AG04450 (cell line): ENCODE data around the gene SAP30L. TPM values are rescaled to one million over a fixed set of nuclear protein-coding genes. Genes with fewer than 3 reads are reported as not detected.

Source experiments
- CTCF ChIA-PET: fragments of 300-600, 350-600 bp; formaldehyde crosslinking; extraction: SDS; loops from one replicate; lab custom pipeline; 2022; ENCODE audit warnings: antibody characterized with exemption, inconsistent platforms; lab: Charles Lee
- POLR2A ChIA-PET: fragments of 350-600 bp; formaldehyde crosslinking; extraction: SDS; loops from one replicate; lab custom pipeline; 2021; ENCODE audit warnings: antibody characterized with exemption, inconsistent platforms; lab: Yijun Ruan, JAX
- DNase-seq: peaks from one replicate; pipeline ENCODE4 v3.0.0-alpha.2; 2011; ENCODE audit warnings: low read depth, low spot score
- H3K27ac ChIP-seq: one replicate; pipeline ENCODE4 v1.5.1; 2012; ENCODE audit warnings: low read depth, low read length, control low read depth
- H3K27me3 ChIP-seq: one replicate; pipeline ENCODE4 v1.6.0; 2012; ENCODE audit warnings: low read length; ENCODE audit not compliant: control insufficient read depth, insufficient read depth
- H3K4me3 ChIP-seq: 2 replicates; pipeline ENCODE4 v1.5.1; 2011; ENCODE audit warnings: mild to moderate bottlenecking, low read depth, low read length, control low read depth
- H3K9me3 ChIP-seq: 2 replicates; pipeline ENCODE4 v1.5.1; 2012; ENCODE audit warnings: low read length; ENCODE audit not compliant: control insufficient read depth, insufficient read depth
- polyA plus RNA-seq: library from polyadenylated mRNA; depleted of rRNA; stranded (reverse); fragments of >200 nt; gene quantifications from 2 replicates; pipeline ENCODE4 v1.2.3, GENCODE V29; 2011
- TF ChIP-seq, protein P1 (sequence below): IDR thresholded peaks from 2 replicates; pipeline ENCODE4 v1.5.1; 2011; ENCODE audit warnings: low read depth, low read length, control low read depth, inconsistent platforms

SAP30L gene
- polyA plus RNA-seq, 1 experiment = 51.9 TPM

DNA sequence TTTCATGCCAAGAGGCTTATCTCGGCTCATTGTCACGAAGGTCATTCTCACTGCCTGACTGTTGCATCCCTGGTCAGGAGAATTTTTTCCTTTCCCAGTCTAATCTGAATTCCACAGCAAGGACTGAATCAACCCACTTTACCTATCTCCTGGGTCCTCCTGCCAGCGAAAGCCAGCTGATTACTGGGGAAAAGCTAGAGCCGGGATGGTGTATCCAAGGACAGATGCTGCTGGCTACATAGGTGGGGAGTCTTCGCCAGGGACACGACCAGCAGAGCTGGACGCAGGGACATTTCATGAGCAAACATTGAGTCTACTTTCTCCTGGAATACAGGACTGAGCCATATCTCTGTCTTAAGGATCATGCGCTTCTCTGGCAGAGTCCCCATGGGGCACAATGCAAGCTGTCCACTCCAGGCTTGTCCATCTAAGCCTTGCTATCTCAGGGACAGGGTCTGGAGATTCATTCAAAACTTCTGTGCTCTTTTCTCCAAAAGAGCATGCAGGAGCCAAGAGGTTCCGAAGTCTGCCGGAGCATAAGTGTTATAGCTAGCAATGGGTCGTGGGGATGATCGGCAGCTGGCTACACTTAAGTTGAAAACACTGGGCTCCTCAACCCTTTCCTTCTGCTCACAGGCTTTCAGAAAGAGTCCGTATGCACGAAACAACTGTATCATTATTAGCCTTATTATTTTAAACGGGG, 38.7 kb downstream of the SAP30L start:
- Histone ChIP-seq H3K9me3 (peaks cover 2% of the 10 kb centered on the region), H3K4me3 (no peak overlapping the region), H3K27ac (no peak overlapping the region), H3K27me3 (peaks cover 79% of the 10 kb centered on the region)
- TF ChIP-seq, protein P1, sequence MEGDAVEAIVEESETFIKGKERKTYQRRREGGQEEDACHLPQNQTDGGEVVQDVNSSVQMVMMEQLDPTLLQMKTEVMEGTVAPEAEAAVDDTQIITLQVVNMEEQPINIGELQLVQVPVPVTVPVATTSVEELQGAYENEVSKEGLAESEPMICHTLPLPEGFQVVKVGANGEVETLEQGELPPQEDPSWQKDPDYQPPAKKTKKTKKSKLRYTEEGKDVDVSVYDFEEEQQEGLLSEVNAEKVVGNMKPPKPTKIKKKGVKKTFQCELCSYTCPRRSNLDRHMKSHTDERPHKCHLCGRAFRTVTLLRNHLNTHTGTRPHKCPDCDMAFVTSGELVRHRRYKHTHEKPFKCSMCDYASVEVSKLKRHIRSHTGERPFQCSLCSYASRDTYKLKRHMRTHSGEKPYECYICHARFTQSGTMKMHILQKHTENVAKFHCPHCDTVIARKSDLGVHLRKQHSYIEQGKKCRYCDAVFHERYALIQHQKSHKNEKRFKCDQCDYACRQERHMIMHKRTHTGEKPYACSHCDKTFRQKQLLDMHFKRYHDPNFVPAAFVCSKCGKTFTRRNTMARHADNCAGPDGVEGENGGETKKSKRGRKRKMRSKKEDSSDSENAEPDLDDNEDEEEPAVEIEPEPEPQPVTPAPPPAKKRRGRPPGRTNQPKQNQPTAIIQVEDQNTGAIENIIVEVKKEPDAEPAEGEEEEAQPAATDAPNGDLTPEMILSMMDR = no peak
- ChIA-PET POLR2A (no interaction called here), CTCF (interaction anchor here (0.9 to 2.3 kb wide), 3 partner anchors 16 to 413 kb away, joined by 4 to 7 read pairs (median 6); no protein-coding TSS in a partner anchor)
- no peak for DNase-seq

DNA sequence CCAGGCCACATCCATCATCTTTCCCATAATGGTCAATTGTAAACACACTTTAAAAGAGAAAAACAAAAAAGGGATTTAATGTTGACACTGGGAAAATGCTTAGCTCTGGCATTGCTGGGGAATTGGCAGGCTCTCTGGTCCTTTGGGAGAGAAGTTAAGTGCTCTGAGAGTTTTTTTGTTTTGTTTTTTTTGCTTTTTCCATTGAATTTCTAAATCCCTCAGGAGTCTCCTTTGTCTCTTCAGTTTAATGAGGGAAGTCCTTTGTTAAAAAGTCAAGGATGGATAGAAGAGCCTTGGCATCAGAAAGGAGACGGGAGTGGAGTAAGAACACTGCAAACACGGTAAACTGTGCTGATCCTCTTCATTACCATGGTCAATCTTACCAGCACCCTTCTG, 39.3 kb downstream of the SAP30L start:
- H3K27ac ChIP-seq = no peak overlapping the region
- ChIA-PET POLR2A (no interaction called here), CTCF (interaction anchor here (1.6 to 2.3 kb wide), 2 partner anchors 17 to 413 kb away, joined by 6 to 7 read pairs; no protein-coding TSS in a partner anchor)
- H3K9me3 ChIP-seq = peaks cover 2% of the 10 kb centered on the region
- no peak overlapping the region for H3K4me3 ChIP-seq
- DNase-seq = no peak
- peaks cover 77% of the 10 kb centered on the region for H3K27me3 ChIP-seq
- TF ChIP-seq, protein P1 = no peak

DNA sequence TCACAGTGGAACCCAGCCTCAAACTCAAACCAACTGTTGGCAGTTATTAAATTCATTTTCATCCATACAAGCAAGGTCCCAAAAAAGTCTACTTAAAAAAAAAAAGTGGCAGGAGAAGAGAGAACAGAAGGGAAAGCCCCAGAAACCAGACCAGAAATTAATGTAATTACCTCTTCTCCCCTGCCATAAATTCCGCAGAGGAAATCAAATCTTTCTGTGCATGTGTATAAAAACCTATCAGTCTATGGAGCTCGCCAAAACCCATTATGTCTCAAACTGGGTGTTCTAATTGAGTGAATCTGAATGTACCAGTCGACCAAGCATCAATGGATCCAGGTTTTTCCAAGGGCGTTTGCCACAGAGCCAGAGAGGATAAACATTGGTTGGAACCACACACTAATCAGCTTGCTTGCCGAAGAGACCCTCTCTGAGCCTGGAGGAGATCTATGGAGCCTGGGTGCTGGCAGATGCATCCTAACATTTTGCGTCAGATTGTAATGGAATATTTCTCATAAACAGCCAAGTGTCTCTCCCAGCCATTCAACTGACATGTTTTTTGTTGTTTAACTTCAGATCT, 40.1 kb downstream of the SAP30L start:
- POLR2A ChIA-PET = no interaction called here
- Histone ChIP-seq H3K4me3 (no peak overlapping the region), H3K27me3 (peaks cover 72% of the 10 kb centered on the region), H3K9me3 (peaks cover 2% of the 10 kb centered on the region), H3K27ac (no peak overlapping the region)
- CTCF ChIA-PET = interaction anchor here (2.3 kb wide), 1 partner anchor 414 kb away, joined by 7 read pairs; no protein-coding TSS in a partner anchor
- DNase-seq = no peak
- TF ChIP-seq, protein P1 = no peak

DNA sequence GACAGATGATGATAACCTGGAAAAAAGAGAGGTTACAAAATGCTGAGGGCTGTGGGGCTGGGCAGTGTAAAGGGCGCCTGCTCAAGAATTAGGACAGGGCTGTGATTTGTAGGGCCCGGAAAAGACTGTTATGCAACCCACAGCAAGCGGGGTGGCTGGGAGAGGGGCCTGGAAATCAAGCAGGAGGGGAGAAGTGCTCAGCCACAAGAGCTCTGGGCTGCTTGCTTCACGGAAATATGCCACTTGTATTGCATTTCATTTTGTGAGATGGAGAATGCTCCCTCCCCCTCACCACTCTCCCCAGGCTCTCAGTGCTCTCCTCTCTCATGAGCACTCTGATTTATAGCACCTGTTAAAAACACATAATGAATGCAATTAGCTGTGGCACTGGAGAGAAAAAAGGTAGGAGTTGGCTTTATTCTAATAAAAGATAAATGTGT, 40.6 kb downstream of the SAP30L start:
- peaks cover 67% of the 10 kb centered on the region for H3K27me3 ChIP-seq
- TF ChIP-seq, protein P1 = no peak
- DNase-seq = no peak
- ChIA-PET CTCF (interaction anchor here (1.0 kb wide), 1 partner anchor 19 kb away, joined by 7 read pairs; no protein-coding TSS in a partner anchor), POLR2A (no interaction called here)
- H3K27ac ChIP-seq = no peak overlapping the region
- no peak overlapping the region for H3K4me3 ChIP-seq
- H3K9me3 ChIP-seq = peaks cover 2% of the 10 kb centered on the region

DNA sequence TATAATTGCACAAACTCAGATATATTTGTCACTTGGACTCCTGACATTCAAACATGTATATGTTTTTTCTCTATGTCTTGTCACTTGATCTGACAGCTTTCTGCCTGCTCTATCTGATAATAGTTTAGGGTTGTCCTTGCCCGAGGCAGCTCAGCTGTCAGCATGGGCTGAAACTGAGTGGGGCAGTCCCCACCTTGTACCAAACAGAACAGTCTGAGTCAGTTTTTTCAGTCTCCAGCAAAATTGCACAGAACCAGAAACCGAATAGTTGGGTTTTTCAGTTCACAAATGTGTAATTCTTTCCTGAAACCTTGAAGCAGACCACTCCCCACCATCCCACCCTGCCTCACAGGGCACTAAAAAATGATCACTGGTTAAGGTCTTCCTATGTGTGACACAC, 41.7 kb downstream of the SAP30L start:
- no peak overlapping the region for H3K27ac ChIP-seq
- no peak for DNase-seq
- ChIA-PET POLR2A (no interaction called here), CTCF (interaction anchor here (1.0 kb wide), 1 partner anchor 20 kb away, joined by 7 read pairs; no protein-coding TSS in a partner anchor)
- TF ChIP-seq, protein P1 = no peak
- peaks cover 65% of the 10 kb centered on the region for H3K27me3 ChIP-seq
- no peak overlapping the region for H3K4me3 ChIP-seq
- H3K9me3 ChIP-seq = peaks cover 2% of the 10 kb centered on the region
